ENCODE results near the gene LPIN1.

DNA sequence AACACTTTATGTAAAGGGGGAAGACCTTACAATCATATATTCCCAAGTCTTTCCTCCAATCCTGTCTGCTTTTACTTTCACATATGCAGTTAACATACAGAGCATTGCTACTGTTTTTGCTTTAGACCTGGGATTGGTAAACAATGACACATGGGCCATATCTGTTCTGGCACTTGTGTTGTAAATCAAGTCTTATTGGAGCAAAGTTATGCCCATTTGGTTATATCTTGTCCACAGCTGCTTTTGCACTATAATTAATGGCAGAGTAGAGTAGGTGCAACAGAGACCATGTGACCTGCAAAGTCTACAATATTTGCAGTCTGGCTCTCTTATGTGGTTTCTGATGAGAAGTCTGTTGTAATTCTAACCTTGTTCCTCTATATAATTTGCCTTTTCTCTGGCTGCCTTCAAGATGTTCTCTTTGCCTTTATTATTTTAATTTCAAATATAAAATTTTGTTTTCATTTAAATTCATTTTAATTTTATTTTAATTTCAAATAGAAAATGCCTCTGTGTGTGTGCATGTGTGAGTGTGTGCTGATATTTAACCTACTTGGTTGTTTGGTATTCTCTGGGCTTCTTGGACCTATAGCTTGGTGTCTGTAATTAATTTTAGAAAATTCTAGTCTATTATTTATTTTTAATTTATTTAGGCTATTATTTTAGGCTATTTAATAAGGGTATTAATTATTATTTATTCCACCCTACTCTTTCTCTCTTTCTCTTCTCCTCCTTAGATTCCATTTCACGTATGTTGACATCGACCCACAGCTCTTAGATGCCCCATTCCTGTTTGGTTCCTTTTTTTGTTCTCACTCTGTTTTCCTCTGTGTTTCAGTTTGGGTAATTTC, 16.8 kb upstream of the LPIN1 start:
- no peak for TF ChIP-seq POLR2A (IDR thresholded peaks at IDR 0.05)
- TF ChIP-seq, protein P1, sequence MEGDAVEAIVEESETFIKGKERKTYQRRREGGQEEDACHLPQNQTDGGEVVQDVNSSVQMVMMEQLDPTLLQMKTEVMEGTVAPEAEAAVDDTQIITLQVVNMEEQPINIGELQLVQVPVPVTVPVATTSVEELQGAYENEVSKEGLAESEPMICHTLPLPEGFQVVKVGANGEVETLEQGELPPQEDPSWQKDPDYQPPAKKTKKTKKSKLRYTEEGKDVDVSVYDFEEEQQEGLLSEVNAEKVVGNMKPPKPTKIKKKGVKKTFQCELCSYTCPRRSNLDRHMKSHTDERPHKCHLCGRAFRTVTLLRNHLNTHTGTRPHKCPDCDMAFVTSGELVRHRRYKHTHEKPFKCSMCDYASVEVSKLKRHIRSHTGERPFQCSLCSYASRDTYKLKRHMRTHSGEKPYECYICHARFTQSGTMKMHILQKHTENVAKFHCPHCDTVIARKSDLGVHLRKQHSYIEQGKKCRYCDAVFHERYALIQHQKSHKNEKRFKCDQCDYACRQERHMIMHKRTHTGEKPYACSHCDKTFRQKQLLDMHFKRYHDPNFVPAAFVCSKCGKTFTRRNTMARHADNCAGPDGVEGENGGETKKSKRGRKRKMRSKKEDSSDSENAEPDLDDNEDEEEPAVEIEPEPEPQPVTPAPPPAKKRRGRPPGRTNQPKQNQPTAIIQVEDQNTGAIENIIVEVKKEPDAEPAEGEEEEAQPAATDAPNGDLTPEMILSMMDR (IDR thresholded peaks at IDR 0.05): no peak
